ENCODE data around the gene MEX3C.

MEX3C gene

DNA sequence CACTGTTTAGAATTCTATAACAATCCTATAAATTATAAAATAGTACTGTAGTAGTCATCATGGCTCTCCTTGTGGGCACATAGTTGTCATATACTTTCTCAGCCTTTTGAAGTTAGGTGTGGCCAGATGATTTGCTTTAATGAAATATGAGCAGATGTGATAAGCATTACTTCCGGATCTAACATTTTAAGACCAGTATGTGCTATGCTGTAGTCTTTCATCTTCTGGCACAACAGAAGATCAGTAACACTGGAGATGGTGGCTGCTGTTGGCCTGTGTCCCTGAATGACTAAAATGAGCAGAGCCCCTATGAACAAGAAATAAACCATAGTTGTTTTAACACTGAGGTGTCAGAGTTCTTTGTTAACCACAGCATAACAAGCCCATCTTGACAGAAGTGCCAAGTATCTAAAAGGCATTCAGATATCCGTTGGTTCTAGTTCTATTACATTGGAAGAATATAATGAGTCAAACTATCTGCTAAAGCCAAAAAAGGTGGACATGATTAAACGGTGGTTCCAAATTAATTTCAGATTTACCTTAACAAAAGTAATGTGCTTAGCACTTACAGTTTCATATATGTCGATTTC, 6.3 kb downstream of the MEX3C start:
- no peak for DNase-seq

DNA sequence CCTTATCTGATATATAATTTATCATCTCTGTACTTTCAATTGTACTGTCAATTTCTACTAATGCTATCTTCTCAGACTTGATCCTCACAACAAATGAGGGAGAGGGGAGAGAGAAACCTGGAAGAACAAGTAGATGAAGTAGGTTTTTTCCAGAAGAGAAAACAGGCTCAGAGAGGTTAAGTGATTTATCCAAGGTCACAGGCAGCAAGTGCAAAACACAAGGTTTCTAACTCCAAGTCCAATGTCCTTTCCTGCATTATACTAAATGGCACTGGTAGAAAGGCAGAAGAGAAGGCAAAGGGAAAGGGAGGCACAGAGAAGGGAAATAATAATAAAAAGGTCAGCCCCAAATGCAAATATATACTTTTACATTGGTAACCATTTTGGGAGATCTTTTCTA, 7.5 kb downstream of the MEX3C start:
- DNase-seq = no peak

DNA sequence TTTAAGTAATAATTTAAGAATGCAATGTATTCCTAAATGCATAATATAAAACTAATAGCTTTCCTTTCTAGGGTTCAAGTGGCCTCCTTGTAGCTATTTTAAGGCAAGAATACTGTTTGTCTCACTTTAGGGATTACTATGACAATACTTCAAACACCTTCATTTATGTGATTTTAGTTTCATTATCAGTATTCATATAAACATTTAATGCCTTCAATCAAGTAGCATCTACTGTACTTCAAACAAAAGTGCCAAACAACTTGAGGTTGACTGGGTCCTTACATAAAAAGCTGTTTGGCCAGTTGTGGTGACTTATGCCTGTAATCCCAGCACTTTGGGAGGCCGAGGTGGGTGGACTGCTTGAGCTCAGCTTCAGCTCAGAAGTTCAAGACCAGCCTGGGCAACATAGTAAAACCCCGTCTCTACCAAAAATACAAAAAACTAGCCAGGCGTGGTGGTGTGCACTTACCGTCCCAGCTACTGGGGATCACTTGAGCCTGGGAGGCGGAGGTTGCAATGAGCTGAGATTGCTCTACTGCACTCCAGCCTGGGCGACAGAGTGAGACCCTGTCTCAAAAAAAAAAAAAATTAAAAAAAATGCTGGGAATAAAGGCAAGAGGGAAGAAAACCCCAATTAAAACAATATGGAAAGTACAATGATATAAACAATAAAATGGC, 9.3 kb downstream of the MEX3C start:
- DNase-seq = no peak

DNA sequence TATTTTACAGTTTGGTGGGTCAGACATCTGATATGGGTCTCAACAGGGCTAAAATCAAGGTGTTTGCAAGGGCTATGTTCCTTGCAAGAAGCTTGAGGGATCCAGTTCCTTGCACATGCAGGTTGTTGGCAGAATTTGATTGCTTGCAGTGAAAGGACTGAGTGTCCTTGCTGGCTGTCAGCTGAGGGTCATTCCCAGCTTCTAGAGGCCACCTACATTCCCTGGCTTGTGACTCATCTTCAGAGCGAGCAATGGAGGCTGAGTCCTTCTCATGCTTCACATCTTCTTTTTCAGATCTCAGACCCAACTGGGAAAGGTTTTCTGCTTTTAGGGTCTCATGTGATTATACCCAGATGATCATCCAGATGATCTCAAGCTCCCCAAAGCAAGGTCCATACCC, 12.4 kb downstream of the MEX3C start:
- DNase-seq = no peak

DNA sequence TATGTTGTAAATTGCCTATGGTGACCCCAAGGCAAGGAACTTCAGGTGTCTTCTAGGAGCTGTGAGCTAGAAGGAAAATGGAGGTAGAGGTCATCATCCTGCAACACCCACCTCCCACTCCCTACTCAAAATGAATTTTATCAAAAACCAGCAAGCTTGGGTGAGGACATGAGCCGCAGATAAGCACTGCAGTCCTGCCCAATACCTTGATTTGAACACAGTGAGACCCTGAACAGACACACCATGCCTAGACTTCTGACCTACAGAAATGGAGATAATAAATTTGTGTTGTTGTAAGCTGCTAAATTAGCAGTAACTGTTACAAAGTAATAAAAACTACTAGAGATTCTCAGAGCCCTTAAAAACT, 13.4 kb downstream of the MEX3C start:
- DNase-seq = no peak

DNA sequence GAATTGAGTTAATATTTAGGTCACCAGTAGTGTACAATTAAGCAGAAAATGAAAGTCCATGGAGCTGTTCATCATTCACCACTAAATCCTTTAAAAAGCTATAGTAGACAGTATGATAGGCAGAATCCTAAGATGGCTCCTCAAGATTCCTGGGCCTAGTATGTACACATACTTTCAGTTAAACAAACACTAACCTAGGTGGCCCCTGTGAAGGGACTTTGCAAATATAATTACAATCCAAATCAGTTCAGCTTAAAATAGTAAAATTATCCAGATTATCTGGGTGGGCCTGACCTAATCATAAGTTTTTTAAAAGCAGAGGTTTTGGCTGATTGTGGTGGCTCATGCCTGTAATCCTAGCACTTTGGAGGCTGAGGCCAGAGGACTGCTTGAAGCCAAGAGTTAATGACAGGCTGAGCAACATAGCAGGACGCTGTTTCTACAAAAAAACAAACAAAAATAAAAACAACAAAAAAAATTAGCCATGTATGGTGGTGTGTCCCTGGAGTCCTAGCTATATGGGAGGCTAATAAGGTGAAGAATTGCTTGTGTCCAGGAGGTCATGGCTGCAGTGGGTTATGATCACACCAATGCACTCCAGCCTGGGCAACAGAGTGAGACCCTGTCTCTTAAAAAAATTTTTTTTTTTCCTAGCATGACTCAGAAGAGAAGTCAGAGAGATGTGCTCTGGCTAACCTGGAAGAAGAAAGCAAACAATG, 13.9 kb downstream of the MEX3C start:
- DNase-seq = no peak

DNA sequence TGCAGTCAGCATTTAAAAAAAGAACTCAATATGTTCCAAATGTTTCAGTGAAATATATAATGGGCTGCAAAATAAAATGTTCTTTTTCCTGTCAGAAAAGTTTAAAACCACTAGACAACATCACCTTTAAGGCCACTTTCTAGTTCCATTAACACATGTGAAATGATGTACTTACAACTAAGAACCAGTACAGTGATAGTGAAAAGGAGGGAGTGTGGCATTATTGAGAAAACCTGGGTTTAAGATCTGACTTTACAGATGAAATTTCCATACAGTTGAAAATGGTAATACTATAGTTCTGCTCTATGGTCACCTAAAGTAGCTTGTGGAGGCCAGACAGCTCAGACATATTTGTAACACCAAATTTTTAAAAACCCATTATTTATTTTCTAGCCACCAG, 14.7 kb downstream of the MEX3C start:
- no peak for DNase-seq

DNA sequence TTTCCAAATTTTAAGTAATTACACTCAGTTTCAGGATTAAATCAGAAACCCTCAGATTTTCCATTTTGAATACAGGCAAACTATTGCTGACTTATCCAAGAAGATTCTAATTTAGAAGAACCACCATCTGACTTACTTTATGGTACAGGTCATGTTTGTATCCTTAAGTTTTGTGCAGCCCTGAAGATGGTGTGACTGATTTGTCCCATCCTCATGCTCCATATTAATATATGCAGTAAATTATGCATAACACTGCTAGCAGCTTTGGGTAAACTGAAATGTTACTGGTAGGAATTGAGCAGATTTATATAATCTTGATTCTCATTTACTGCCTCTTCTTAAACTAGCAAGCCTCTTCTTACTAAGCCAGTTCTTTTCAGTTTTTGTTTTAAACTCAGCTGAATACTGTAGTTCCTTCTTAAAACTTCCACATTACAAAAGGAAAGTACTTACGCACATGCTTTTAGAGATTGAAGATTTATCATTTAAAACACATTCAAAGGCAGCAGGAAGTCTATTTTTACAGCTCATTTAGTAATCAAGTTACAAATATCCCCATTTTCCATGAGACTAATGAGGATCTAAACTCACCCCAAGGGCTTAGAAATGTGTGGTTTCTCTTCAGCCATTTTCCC, 25.7 kb downstream of the MEX3C start:
- no peak for DNase-seq

DNA sequence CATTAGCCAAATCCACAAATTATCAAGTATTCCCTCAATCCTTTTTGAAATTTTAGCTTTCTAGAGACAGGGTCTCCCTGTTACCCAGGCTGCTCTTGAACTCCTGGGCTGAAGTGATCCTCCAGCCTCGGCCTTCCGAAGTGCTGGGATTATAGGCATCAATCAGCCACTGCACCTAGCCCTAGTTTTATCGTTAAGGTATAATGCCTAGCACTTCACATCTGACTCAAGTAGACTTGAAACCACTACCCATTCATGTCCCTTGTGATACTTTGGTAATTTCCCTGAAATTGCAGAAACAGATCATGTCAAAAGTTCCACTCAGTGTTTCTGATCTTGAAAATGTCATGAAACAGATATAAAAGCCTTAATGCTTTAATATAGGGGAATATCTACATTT, 26.3 kb downstream of the MEX3C start:
- no peak for DNase-seq

DNA sequence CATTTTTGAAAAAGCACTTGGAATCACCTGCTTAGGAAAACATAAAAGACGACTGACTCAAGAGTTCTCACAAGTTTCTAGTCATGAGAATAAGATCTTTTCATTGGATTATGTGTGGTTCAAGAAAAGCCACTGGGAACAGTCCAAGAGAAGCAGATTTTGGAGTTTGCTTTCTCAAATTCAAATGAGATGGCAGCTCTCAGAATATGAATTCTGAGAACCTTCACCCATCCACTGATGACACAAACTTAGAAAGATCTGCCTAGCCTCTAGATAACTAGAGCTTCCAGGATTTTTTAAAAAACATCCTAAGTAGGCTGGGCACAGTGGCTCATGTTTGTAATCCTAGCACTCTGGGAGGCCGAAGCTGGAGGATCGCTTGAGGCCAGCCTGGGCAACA, 26.8 kb downstream of the MEX3C start:
- DNase-seq = no peak

DNA sequence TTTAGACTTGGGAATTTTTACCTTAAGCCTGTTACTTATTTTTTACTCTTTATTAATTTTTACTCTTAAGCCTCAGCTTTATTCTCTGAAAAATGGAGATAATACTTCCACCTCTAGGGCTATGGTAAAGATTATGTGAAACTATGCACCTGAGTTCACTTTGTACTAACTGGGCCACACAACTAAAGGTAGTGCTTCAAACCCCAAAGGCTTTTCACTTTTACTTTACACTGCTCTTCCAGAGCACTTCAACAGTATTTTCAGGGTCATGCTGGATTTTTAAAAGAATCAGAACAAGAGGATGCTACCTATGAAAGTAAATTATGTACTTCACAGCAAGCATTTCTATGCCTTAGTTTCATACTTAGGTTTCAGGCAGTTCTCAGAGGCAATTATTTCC, 27.8 kb downstream of the MEX3C start:
- no peak for DNase-seq

DNA sequence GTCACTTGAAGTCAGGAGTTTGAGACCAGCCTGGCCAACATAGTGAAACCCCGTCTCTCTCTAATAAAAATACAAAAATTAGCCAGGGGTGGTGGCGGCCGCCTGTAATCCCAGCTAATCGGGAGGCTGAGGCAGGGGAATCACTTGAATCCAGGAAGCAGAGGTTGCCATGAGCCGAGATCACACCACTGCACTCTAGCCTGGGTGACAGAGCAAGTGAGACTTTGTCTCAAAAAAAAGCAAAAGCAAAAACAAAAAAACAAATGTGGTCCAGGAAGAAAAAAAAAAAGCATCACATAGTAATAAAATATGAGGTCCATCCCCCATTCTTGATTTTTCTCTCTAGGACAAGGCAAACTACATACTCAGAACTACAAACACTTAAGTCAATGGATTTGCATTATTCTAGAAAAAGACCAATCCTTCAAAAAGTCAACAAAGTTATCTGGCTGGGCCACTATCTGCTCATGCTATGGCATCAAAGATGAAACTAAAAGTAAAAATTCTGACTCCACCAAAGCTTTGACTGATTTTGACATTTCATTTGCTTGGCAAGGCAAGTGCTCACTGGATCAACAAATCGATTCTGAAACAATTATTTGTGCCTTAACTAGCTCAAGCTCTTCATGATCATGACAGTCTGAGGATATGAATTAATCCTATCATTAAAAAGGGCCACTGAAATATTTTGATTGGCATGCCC, 28.4 kb downstream of the MEX3C start:
- no peak for DNase-seq

DNA sequence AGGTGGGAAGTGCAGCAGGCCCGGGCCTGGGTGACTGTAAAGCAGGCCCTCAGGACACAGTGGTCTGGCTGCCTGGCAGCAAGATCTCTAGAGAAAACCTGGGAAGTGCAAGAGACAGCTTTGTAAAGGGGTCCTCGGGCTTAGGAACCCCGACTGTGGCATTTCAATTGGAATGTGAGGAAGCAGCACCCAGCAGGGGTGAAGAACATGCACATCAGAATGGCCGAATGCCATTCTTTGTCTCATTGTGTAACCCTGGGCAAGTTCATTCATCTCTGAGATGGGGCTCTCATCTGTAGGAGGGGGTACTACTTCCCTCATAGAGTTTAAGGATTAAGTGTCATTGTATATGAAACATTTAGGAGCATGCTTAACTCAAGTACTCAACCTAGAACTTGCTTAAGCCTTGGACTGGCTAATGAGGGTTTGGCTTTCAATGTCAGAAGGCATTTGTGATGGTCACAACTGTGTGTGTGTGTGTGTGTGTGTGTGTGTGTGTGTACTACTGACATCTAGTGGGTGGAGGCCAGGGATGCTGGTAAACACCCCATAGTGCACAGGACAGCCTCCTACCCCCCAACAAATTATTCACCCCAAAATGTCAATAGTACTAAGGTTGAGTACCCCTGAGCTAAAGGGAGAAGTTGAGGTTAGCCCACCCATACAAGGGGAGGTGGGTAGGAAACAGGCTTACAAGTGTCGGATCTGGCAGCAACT, 29.3 kb downstream of the MEX3C start:
- DNase-seq = no peak

DNA sequence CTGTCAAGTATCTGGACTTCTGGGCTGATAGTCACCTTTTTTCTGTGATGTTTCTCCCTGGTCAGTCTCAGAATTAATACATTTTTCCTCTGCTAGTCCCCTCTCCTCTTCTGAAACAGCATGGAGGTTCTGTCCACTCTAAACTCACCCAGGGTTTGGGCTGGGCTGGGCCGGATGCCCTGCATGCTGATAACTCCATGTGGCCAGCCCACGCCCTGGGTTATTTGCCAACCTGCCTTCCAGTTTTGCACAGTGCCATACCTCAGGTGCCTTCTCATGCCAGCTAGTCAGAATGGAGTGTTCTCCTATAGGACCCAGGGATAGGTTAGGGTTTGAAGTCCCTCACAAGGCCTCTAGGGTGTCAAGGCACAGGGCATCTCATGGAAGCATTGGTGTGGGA, 32.2 kb downstream of the MEX3C start:
- DNase-seq = no peak

DNA sequence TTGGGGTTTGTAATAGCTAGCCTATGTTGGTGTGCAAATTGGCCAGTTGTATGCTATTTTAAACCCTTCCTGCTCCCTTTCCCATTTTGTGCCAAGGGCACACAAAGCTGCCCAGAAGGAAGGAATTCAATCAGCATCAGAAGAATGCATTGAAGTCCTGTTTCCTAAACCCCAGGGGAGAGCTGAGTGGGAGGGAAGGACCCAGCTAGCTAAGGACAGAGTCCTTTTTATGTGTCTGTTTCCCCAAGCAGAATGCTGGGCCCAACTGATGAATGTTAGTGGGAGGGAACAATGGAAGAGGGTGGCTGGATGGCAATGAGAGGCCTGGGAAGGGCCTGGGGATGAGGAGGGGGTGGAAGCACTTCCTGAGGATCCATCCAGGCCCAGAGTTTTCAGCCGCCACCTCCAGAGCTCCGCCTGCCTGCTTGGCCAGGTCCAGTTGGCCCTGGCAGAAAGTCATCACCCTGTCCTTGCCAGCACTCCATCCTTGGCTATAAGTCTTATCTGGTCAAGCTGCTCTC, 32.7 kb downstream of the MEX3C start:
- no peak for DNase-seq

DNA sequence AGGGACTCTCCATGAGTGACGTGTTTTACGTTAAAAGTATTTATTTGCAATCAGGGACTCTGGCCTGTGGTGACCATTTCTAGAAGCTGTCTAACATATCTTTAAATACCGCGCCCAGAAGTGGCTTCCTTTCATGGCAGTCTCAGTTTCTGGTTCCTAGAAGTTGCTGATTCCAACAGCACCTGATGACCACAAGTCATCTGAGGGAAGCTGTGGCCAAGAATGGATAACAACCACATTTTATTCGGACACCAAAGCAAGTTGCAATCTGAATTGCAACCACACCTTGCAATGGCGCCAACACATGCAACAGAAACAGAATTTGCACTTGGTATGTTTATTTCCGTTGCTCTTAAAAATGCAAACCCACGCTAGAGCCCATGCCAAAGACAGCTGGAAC, 33.1 kb downstream of the MEX3C start:
- no peak for DNase-seq

DNA sequence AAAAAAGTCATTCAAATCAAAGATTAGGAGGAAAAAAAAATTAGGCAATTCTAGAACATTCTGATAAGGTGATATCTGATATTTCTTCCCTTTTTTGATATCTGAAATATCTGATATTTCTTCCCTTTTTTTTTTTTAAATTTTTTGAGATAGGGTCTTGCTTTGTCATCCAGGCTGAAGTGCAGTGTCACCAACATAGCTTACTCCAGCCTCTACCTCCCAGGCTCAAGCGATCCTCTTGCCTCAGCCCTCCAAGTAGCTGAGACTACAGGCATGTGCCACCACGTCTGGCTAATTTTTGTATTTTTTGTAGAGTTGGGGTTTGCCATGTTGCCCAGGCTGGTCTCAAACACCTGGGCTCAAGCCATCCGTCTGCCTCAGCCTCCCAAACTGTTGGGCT, 33.9 kb downstream of the MEX3C start:
- no peak for DNase-seq

DNA sequence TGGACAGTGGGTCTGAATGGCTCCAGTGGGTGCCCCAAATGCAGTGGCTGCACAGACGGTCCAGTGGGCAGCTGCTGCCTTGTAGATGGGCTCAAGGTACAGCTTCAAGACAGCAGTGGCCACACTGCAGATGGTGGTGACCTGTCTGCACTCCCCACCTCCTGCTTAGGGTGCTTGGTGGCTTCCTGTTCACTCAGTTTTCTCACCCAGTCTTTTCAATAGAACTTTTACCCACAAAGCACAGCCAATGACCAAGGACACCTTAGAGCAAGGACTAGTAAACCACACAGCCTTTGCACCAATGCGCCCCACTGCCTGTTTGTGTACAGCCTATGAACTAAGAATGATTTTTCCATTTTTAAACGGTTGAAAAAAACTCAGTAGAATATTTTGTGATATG, 34.9 kb downstream of the MEX3C start:
- no peak for DNase-seq

DNA sequence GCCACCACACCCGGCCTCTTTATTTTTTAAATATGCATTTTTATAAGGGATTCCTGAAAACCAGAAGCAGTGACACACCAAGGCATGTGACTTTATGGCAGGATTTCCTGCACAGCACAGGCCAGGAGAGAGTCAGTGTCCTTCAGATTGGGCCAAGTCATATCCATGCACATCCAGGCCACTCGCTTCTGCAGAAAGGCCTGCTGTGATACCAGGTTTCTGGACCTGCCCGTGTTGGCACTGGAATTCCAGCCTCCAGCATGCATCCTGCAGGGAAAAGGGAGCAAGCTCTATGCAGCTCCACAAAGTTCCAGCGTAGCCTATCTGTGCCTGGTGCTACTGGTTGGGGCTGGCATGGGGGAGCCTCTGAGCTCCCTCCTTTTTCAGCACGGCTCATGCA, 36.8 kb downstream of the MEX3C start:
- no peak for DNase-seq

DNA sequence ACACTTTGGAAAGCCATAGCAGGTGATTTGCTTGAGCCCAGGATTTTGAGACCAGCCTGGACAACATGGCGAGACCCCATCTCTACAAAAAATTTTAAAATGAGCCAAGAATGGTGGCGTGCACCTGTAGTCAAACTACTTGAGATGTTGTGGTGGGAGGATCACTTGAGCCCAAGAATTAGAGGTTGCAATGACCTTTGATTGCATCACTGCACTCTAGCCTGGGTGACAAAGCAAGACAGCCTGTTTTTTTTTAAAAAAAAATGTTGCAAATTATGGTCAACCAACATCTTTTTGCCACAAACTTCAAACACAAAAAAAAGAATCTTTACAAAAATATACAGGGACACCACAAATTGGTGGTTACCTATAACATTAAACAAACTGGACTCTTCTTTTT, 40.3 kb downstream of the MEX3C start:
- no peak for DNase-seq

DNA sequence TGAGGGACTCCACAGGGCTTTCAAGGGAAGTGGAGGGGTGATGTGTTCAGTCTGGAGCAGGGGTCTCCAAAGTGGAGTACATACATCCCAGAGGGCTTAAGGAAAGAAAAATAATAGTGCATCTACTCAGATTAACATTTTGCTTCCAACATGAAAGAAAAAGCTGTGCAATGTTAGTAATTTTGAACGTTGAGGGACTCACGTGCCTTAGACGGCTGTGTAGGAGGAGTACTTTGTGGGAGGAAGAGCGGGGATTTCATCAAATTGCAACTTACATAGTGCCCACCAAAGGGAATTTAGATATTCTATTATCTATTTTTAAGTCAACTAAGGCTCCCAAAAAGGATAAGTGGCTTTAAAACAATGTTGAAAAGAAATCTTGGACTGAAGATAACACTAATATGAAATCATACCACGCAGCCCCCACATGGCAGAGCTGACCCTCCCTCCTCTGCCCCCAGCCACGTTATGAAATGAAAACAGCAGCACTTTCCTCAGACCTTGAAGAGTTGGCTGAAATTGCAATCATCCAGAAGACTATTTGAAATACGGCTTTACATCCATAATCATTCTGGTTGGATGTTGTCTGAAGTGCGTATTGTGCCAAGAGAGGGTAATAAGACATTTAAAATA, 42.9 kb downstream of the MEX3C start:
- no peak for DNase-seq
